NB4 (cell line): Measurements from ENCODE around the gene STK32B.

Source experiments
- CTCF ChIP-seq: IDR thresholded peaks from one replicate; pipeline ENCODE4 v1.5.1; 2012; ENCODE audit warnings: low read depth, low read length
- MAX ChIP-seq: IDR thresholded peaks from 2 replicates; pipeline ENCODE4 v1.6.1; 2011; ENCODE audit warnings: low read depth, low read length
- MYC ChIP-seq: IDR thresholded peaks from 2 replicates; pipeline ENCODE4 v1.6.1; 2011; ENCODE audit warnings: low read depth, low read length
- POLR2A ChIP-seq: IDR thresholded peaks from 2 replicates; pipeline ENCODE4 v1.6.1; 2011; ENCODE audit warnings: mild to moderate bottlenecking; ENCODE audit not compliant: insufficient read length; ENCODE audit errors: extremely low read depth

GRCh38 chr4:5357870-5358269, 306.6 kb downstream of the STK32B start:
- no peak for TF ChIP-seq CTCF
- no peak for TF ChIP-seq POLR2A
- TF ChIP-seq MYC, result no peak
- no peak for TF ChIP-seq MAX
